Loucy (cell line): ENCODE measurements around the gene DNAH9.

Source experiments
- CTCF ChIP-seq: fragments of 200-600 bp; sonication (generic); conservative IDR thresholded peaks from 2 replicates; pipeline ENCODE4 v1.5.1; 2014; ENCODE audit warnings: mild to moderate bottlenecking, antibody characterized with exemption, low read length
- EZH2phosphoT487 ChIP-seq: fragments of 200-600 bp; IDR thresholded peaks from 2 replicates; pipeline ENCODE4 v1.6.1; 2018; ENCODE audit warnings: antibody characterized with exemption, mild to moderate bottlenecking, moderate library complexity, borderline replicate concordance

GRCh38 chr17:11874756-11875155, 276.5 kb downstream of the DNAH9 start:
- TF ChIP-seq CTCF (no peak), EZH2phosphoT487 (no peak)
